Measurements from ENCODE around the gene DPH2. TPM values are rescaled to one million over a fixed set of nuclear protein-coding genes. Genes with fewer than 3 reads are reported as not detected.

The DPH2 gene, protein sequence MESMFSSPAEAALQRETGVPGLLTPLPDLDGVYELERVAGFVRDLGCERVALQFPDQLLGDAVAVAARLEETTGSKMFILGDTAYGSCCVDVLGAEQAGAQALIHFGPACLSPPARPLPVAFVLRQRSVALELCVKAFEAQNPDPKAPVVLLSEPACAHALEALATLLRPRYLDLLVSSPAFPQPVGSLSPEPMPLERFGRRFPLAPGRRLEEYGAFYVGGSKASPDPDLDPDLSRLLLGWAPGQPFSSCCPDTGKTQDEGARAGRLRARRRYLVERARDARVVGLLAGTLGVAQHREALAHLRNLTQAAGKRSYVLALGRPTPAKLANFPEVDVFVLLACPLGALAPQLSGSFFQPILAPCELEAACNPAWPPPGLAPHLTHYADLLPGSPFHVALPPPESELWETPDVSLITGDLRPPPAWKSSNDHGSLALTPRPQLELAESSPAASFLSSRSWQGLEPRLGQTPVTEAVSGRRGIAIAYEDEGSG
- total RNA-seq: 14.3 TPM

DNA sequence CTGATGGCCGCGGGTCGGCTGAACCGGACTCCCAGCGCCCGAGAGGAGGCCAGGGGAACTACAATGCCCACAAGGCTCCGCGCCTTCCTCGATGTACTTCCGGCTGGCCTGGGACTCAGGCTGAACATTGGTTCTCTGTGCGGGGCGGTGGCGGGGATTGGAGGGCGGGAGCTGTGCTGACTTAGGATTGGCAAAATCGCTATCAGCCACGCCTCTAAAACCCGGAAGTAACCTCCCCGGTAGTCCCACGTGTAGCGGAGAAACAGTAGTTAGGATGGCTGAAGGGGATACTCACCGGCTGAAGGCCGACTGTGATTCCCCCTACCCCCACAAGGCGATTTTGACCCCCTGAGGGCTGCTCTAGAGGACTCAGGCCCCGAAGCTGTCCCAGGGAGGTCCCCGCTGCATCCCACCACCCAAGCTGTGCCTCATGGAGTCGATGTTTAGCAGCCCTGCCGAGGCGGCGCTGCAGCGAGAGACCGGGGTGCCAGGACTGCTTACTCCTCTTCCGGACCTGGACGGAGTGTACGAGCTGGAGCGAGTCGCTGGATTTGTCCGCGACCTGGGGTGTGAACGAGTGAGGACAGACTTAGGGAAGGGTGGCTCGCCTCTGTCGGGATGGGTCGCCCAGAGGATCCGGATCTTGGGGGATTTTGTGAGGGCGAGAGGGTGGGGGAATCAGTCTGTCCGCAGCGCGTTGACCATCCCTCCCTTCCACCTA is at the start of gene DPH2:
DPH2 (plus strand) TSS at position 265 of the 721 bp plus-strand sequence; CDS start at position 431, 166 bp downstream.

DNA sequence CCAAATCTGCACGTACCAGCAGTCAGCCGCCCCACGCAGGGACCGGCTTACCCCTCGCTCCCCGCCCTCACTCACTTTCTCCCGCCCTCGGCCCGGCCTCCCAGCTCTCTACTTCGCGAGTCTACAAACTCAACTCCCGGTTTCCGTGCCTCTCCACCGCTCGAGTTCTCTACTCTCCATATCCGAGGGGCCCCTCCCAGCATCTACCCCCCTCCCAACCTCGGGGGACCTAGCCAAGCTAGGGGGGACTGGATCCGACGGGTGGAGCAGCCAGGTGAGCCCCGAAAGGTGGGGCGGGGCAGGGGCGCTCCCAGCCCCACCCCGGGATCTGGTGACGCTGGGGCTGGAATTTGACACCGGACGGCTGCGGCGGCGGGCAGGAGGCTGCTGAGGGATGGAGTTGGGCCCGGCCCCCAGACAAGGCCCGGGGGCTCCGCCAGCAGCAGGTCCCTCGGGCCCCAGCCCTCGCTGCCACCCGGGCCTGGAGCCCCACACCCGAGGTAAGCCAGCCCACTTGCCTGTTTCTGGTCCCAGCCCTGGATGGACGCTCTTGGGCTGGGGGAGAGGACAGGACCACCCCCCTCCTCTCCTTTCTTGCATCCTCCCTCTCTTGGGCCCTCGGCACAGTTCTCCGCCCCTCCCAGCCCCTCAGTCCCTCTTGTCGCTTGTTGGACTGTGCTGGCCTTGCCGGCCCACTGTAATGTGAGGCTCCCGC is 36.3 kb upstream of the DPH2 start, which contains the start of gene ARTN:
ARTN (plus strand) TSS at position 416 of the 715 bp plus-strand sequence. CDS start 1,856 bp downstream, outside the sequence.

DNA sequence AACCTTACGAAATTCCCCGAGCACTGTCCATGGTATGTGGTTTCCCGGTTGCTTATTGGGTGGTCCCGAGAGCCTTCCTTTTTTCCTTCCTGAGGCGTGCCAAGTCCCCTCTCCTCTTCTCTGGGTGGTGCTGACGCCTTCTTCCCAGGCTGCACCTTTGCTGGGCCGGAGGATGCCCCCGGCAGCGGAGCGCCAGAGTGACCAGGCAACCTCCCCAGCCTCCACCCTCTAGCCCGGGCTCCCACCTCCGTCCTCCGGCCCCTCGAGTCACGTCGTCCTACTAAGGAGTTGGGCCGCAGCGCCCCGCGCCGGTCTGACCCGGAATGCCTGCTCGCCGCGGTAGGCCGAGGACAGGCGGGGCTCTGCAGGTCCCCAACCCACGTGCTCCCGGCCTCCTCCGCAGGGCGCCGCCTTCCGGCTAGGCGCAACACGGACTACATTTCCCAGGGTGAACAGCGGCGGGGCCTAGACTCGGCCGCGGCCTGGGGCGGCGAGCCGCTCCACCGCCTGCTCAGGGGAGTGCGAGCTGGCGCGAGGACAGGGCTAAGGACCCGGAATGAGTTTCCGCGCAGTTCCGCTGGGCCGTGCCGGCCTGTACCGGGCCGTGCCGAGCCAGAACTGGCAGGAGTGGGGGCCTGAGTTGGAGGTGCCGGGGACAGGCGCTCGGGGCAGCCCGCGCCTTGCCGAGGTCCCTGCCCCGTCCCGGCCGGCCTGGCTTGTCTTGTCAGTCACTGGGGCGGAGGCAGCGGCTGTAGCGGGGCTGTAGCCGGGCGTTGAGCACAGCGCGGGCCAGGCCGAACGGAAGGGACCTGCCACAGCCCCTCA is 23.4 kb upstream of the DPH2 start, which contains the start of gene IPO13:
IPO13 (plus strand) TSS at position 715 of the 825 bp plus-strand sequence. CDS start 651 bp downstream, outside the sequence.

DNA sequence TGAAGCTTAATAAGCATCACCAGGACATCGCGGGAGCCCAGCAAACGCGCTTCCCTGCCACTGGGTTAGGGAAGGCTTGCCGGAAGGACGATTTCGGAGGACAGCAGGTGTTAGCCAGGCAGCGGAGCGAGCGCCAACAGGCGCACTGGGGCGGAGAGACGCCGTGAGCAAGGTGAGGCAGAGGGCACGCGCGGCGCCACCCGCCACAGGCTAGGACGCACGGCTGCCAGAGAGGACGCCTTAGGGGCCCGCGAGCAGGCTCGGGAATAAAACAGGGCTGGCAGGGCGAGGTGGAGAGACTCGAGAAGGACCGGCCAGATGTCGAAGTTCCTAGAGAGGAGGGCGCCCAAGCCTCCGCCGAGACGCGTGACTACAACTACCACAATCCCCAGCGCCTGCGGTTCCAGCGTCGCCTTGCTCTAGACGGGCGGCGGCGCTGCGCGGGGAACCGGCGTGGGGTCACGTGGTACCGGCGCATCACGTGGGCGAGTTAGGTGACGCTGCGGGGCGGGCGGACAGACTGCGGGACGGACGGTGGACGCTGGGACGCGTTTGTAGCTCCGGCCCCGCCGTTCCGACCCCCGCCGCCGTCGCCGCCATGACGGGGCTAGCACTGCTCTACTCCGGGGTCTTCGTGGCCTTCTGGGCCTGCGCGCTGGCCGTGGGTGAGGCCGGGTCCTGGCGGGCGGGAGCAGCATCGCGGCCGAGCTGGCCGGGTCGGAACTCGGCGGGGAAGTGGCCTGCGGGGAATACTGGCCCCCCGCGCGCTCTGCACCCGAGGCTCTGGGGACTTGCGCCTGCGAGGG is 4.8 kb downstream of the DPH2 start, which contains the start of gene ATP6V0B:
ATP6V0B (plus strand) TSS at position 518 of the 806 bp plus-strand sequence; CDS start at position 599, 81 bp downstream.

DNA sequence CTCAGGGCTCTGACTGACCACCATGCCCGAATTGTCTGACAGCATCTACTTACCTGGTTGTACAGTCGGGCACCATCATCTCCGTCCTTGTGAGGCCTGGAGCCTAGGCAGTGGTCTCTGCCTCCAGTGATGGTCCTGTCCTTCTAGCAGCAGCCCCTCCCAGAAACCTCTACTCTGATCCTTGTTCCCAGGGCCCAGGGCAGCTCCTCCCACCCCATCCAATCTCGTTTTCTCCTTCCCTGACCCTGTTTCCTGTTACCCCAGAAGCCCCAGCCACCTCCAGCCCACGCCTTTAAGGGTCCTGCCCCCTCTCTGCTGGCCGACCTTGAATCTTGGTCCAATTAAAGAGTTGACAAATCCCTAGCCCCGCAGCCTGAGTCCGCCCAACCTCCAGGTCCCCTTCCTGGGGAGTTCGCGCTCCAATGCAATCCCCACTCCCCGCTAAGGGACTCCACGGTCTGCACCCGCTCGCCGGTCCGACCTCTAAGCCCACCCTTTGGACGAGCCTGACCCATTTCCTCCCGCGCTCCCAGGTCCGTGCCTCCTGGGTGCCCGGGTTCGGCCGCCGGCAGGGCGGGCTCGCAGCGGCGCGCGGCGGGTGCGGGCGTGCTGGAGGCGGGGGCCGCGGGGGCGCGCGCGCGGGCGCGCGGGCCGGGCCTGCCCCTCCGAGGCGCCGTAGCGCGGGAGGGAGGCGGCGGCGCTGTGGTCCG is 8.9 kb downstream of the DPH2 start, which contains the start of gene B4GALT2:
B4GALT2 (plus strand) TSS at position 660 of the 710 bp plus-strand sequence. CDS start 1,951 bp downstream, outside the sequence.

DNA sequence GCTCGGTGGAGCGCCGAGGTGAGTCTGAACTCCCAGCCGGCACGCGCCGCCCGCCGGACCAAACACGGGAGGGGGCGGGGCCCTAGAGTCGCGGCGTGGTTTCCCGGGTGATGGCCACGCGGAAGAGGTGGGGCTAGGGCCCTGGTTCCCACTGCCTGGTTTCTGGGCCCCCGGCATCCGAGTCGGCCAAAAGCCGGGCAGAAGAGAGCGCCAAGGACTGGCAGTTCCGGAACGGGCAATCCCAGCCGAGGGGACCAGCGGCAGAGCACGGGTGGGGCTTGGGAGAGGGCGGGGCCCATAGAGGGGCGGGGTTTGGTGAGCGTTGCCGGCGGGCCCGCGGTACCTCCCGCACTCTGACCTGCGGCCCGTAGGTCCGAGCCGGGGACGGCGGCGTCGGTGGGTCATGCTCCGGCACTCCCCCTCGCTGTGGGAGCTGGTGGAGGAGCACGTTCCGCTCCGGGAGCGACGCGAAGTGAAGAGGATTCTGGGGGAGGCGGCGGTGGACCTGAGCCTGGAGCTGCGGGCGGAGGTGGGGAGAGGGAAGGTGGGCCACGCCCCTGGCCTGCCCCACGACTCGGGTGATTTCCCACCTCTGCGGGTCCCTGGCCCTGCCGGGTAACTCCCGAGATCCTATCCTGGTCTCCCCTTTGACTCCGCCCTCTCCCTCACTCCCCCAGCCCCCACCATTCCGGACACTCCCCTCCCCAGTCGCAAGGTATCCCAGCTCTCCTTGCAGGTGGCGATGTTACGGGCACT is 21.8 kb downstream of the DPH2 start, which contains the start of gene CCDC24:
CCDC24 (plus strand) TSS at position 124 of the 756 bp plus-strand sequence; CDS start at position 404, 280 bp downstream.

Other genes starting within 250 kb of the DPH2 start
- gene ARTN, start 36.2 kb upstream of the DPH2 start, total RNA-seq: 0.46 TPM
- 19.1 TPM for gene IPO13, start 23.1 kb upstream of the DPH2 start, total RNA-seq
- 244 TPM for gene ATP6V0B, start 5.0 kb downstream of the DPH2 start, total RNA-seq
- 96.0 TPM for gene B4GALT2, start 9.2 kb downstream of the DPH2 start, total RNA-seq
- gene CCDC24, start 21.6 kb downstream of the DPH2 start, total RNA-seq: 6.2 TPM
- 18.0 TPM for gene SLC6A9, start 61.5 kb downstream of the DPH2 start, total RNA-seq
- 0.46 TPM for gene KLF17, start 148.8 kb downstream of the DPH2 start, total RNA-seq
- gene KLF18, start 171.6 kb downstream of the DPH2 start, total RNA-seq: not detected
- gene DMAP1, start 243.5 kb downstream of the DPH2 start, total RNA-seq: 42.0 TPM